NCI-H748 (cell line): ENCODE data around the gene SP4.
"Not testable (repeated sequence)": the region's sequence is repeated elsewhere in the genome, so short reads cannot be mapped to it uniquely, and the experiment has no call there.

Source experiments
- DNase-seq: peaks from one replicate; lab custom pipeline; 2025; ENCODE audit not compliant: unreplicated experiment; lab: John Stamatoyannopoulos, UW

Gene SP4

GRCh38 chr7:21524680-21525079 lies 96.8 kb downstream of the SP4 start:
- DNase-seq = no peak

GRCh38 chr7:21526007-21526406 lies 98.1 kb downstream of the SP4 start:
- DNase-seq = no peak

GRCh38 chr7:21526448-21526847 lies 98.6 kb downstream of the SP4 start:
- no peak for DNase-seq

GRCh38 chr7:21532485-21532884 lies 104.6 kb downstream of the SP4 start:
- DNase-seq = not testable (repeated sequence)

GRCh38 chr7:21533646-21534045 lies 105.8 kb downstream of the SP4 start:
- DNase-seq = not testable (repeated sequence)

- DNase-seq = not testable (repeated sequence)
Observed at GRCh38 chr7:21536445-21537118, 108.7 kb downstream of the SP4 start.

GRCh38 chr7:21538936-21539495 lies 111.1 kb downstream of the SP4 start:
- no peak for DNase-seq

- peak; percentile 92 for DNase-seq
Observed at GRCh38 chr7:21542891-21543527, 115.1 kb downstream of the SP4 start, which contains the start of gene DNAH11. Gene DNAH11, plus strand, starts transcription at chr7:21543039. Its CDS starts 207 bp downstream, at chr7:21543246.

- peak; percentile 88 for DNase-seq
Observed at GRCh38 chr7:21543528-21544302, 115.8 kb downstream of the SP4 start.

- DNase-seq = no peak
Observed at GRCh38 chr7:21544303-21544656, 116.4 kb downstream of the SP4 start.

GRCh38 chr7:21544715-21545114 lies 116.8 kb downstream of the SP4 start:
- peak; percentile 61 for DNase-seq

- DNase-seq = no peak
Observed at GRCh38 chr7:21547501-21547900, 119.6 kb downstream of the SP4 start.

GRCh38 chr7:21548491-21548890 lies 120.6 kb downstream of the SP4 start:
- no peak for DNase-seq

- DNase-seq = no peak
Observed at GRCh38 chr7:21550076-21550475, 122.2 kb downstream of the SP4 start.

- DNase-seq = peak; percentile 92
Observed at GRCh38 chr7:21550821-21551531, 123.1 kb downstream of the SP4 start.

- no peak for DNase-seq
Observed at GRCh38 chr7:21562385-21562784, 134.5 kb downstream of the SP4 start.
